WTC11 (cell line): ENCODE measurements around the gene PIP4K2B. TPM values are rescaled to one million over a fixed set of nuclear protein-coding genes. Genes with fewer than 3 reads are reported as not detected.
A peak's percentile ranks its signal among the peaks of the same experiment; 100 is the strongest.

ENCODE experiments used
- ATF2 ChIP-seq: sonication (generic); formaldehyde crosslinking; IDR thresholded peaks from 2 replicates; pipeline ENCODE4 v1.8.1; 2022; ENCODE audit warnings: low read depth, missing genetic modification reagents, borderline replicate concordance
- CREM ChIP-seq: sonication (generic); formaldehyde crosslinking; IDR thresholded peaks from 2 replicates; pipeline ENCODE4 v1.8.1; 2022; ENCODE audit warnings: mild to moderate bottlenecking, missing genetic modification reagents, moderate library complexity
- FOXJ3 ChIP-seq: sonication (generic); formaldehyde crosslinking; IDR thresholded peaks from 2 replicates; pipeline ENCODE4 v1.9.0; 2021; ENCODE audit warnings: missing genetic modification reagents, mild to moderate bottlenecking, borderline replicate concordance
- FOXK1 ChIP-seq: sonication (generic); formaldehyde crosslinking; IDR thresholded peaks from 2 replicates; pipeline ENCODE4 v1.8.0; 2022; ENCODE audit warnings: mild to moderate bottlenecking, moderate library complexity, missing genetic modification reagents
- GABPB1 ChIP-seq: sonication (generic); formaldehyde crosslinking; IDR thresholded peaks from 2 replicates; pipeline ENCODE4 v1.8.1; 2023; ENCODE audit warnings: mild to moderate bottlenecking, missing genetic modification reagents
- GRHL2 ChIP-seq: fragments of 250-450 bp; sonication (Bioruptor Pico); IDR thresholded peaks from 2 replicates; pipeline ENCODE4 v1.8.0; 2022; ENCODE audit warnings: mild to moderate bottlenecking, moderate library complexity; ENCODE audit not compliant: insufficient replicate concordance, severe bottlenecking
- IRF2 ChIP-seq: sonication (generic); formaldehyde crosslinking; IDR thresholded peaks from 2 replicates; pipeline ENCODE4 v1.8.0; 2022; ENCODE audit warnings: low read depth, missing genetic modification reagents, borderline replicate concordance
- JAZF1 ChIP-seq: fragments of 250-450 bp; sonication (Bioruptor Pico); IDR thresholded peaks from 2 replicates; pipeline ENCODE4 v1.9.0; 2021; ENCODE audit warnings: moderate library complexity, mild to moderate bottlenecking, inconsistent platforms
- JUN ChIP-seq: sonication (generic); formaldehyde crosslinking; IDR thresholded peaks from 2 replicates; pipeline ENCODE4 v1.8.0; 2023; ENCODE audit warnings: mild to moderate bottlenecking, missing genetic modification reagents
- KAT7 ChIP-seq: sonication (generic); formaldehyde crosslinking; IDR thresholded peaks from 2 replicates; pipeline ENCODE4 v1.8.1; 2023; ENCODE audit warnings: missing genetic modification reagents, mild to moderate bottlenecking, borderline replicate concordance
- MLX ChIP-seq: sonication (generic); formaldehyde crosslinking; IDR thresholded peaks from 2 replicates; pipeline ENCODE4 v1.8.1; 2023; ENCODE audit warnings: mild to moderate bottlenecking, missing genetic modification reagents, moderate library complexity
- NFATC4 ChIP-seq: fragments of 250-450 bp; sonication (Bioruptor Pico); IDR thresholded peaks from 2 replicates; pipeline ENCODE4 v1.9.0; 2021; ENCODE audit warnings: mild to moderate bottlenecking
- NR2C2 ChIP-seq: sonication (generic); formaldehyde crosslinking; IDR thresholded peaks from 2 replicates; pipeline ENCODE4 v1.8.0; 2022; ENCODE audit warnings: mild to moderate bottlenecking, missing genetic modification reagents
- PRRX2 ChIP-seq: fragments of 250-450 bp; sonication (Bioruptor Pico); IDR thresholded peaks from 2 replicates; pipeline ENCODE4 v1.8.0; 2021; ENCODE audit warnings: mild to moderate bottlenecking
- RORB ChIP-seq: fragments of 250-450 bp; sonication (Bioruptor Pico); IDR thresholded peaks from 2 replicates; pipeline ENCODE4 v1.9.0; 2021; ENCODE audit warnings: mild to moderate bottlenecking
- SMAD4 ChIP-seq: sonication (generic); formaldehyde crosslinking; IDR thresholded peaks from 2 replicates; pipeline ENCODE4 v1.8.0; 2022; ENCODE audit warnings: mild to moderate bottlenecking, missing genetic modification reagents
- TCF7 ChIP-seq: sonication (generic); formaldehyde crosslinking; IDR thresholded peaks from 2 replicates; pipeline ENCODE4 v1.8.0; 2022; ENCODE audit warnings: mild to moderate bottlenecking, low read depth, missing genetic modification reagents, moderate library complexity
- ZBTB43 ChIP-seq: sonication (generic); formaldehyde crosslinking; IDR thresholded peaks from 2 replicates; pipeline ENCODE4 v1.8.1; 2023; ENCODE audit warnings: mild to moderate bottlenecking, missing genetic modification reagents
- ZMAT4 ChIP-seq: fragments of 250-450 bp; sonication (Bioruptor Pico); IDR thresholded peaks from 2 replicates; pipeline ENCODE4 v1.9.0; 2021; ENCODE audit warnings: mild to moderate bottlenecking
- ZNF121 ChIP-seq: sonication (generic); formaldehyde crosslinking; IDR thresholded peaks from 2 replicates; pipeline ENCODE4 v1.8.0; 2023; ENCODE audit warnings: missing genetic modification reagents
- ZNF232 ChIP-seq: sonication (generic); formaldehyde crosslinking; IDR thresholded peaks from 2 replicates; pipeline ENCODE4 v1.8.0; 2022; ENCODE audit warnings: mild to moderate bottlenecking, missing genetic modification reagents
- ZNF263 ChIP-seq: sonication (generic); formaldehyde crosslinking; IDR thresholded peaks from 2 replicates; pipeline ENCODE4 v1.8.1; 2022; ENCODE audit warnings: low read depth, mild to moderate bottlenecking, moderate library complexity, missing genetic modification reagents
- ZNF317 ChIP-seq: sonication (generic); formaldehyde crosslinking; IDR thresholded peaks from 2 replicates; pipeline ENCODE4 v1.8.1; 2023; ENCODE audit warnings: low read depth, mild to moderate bottlenecking, moderate library complexity, missing genetic modification reagents, borderline replicate concordance
- ZNF396 ChIP-seq: fragments of 250-450 bp; sonication (Bioruptor Pico); IDR thresholded peaks from 2 replicates; pipeline ENCODE4 v1.8.0; 2021; ENCODE audit warnings: mild to moderate bottlenecking, moderate library complexity, borderline replicate concordance
- ZNF671 ChIP-seq: fragments of 250-450 bp; sonication (Bioruptor Pico); IDR thresholded peaks from 2 replicates; pipeline ENCODE4 v1.8.0; 2021; ENCODE audit warnings: mild to moderate bottlenecking
- total RNA-seq: library from RNA; stranded (reverse); gene quantifications from 3 replicates; pipeline ENCODE4 v1.2.3, GENCODE V29; 2021
- TF ChIP-seq, protein P1 (sequence below): fragments of 250-450 bp; sonication (Bioruptor Pico); conservative IDR thresholded peaks from 2 replicates; pipeline ENCODE4 v1.9.0; 2021; ENCODE audit warnings: mild to moderate bottlenecking
- TF ChIP-seq, protein P2 (sequence below): sonication (generic); formaldehyde crosslinking; IDR thresholded peaks from 2 replicates; pipeline ENCODE4 v1.8.1; 2022; ENCODE audit warnings: mild to moderate bottlenecking, missing genetic modification reagents, moderate library complexity, borderline replicate concordance
- TF ChIP-seq, protein P3 (sequence below): fragments of 250-450 bp; sonication (Bioruptor Pico); IDR thresholded peaks from 2 replicates; pipeline ENCODE4 v1.9.0; 2021; ENCODE audit warnings: mild to moderate bottlenecking

The PIP4K2B gene
- total RNA-seq, 1 experiment from 2014 or later: 61.9 TPM

DNA sequence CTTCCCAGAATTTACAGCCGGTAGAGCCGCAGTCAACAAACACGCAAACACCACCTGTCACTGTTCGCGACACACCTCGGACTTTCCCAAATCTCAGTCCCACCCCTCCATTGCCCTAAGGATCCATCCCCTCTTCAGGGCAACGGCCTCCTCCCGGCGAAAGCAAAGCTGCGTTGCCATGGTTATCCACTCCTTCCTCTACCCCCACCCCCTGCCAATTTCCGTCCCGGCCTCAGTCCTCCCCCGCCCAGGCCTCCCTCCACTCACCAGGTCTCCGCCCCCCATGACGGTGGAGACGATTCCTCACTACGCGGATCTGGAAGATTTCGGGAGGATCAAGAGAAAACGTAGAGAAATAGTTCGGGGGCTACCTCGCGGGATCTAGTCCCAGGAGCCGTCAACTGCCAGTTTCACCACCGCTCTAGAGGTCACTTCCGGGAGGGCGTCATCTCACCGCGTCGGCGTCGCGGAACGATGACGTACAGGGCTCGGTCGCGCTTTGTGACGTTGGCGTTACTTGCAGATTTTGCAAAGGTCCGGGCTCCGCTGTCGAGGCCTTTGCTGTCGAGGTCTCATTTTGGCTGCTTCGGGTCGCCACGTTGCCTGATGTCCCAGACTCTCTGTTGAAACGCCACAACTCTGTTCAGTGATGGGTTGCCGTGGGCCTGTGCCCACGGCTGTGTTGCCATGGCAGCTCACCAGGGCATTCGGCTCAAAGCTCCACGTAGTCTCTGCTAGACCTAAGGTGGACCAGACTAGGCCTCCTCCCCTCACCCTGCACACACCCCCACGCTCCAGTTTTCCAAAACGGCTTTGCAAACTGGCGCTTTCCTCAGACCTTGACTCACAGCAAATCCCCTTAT is 25.8 kb upstream of the PIP4K2B start, which contains the start of gene CWC25 (continued):
- TF ChIP-seq MLX (no peak), RORB (no peak), ZNF396 (CRISPR knock-in tag) (no peak), SMAD4 (0 out of 2 replicates have a peak, but pooled peaks have one; percentile 30), JAZF1 (CRISPR knock-in tag) (no peak), JUN (CRISPR knock-in tag) (peak; percentile 68; the same call in 1 of the 2 replicates), FOXK1 (peak; percentile 98), ZNF263 (CRISPR knock-in tag) (no peak), CREM (peak; percentile 100), NFATC4 (CRISPR knock-in tag) (0 out of 2 replicates have a peak, but pooled peaks have one; percentile 35), ATF2 (CRISPR knock-in tag) (no peak), ZMAT4 (CRISPR knock-in tag) (no peak), FOXJ3 (CRISPR knock-in tag) (no peak), TCF7 (CRISPR knock-in tag) (no peak), ZNF317 (CRISPR knock-in tag) (no peak), KAT7 (CRISPR knock-in tag) (no peak), ZNF671 (CRISPR knock-in tag) (0 out of 2 replicates have a peak, but pooled peaks have one; percentile 11), NR2C2 (CRISPR knock-in tag) (no peak), ZNF232 (CRISPR knock-in tag) (peak; percentile 76; the same call in 1 of the 2 replicates), GRHL2 (CRISPR knock-in tag) (no peak), GABPB1 (CRISPR knock-in tag) (peak; percentile 91), ZBTB43 (no peak; the same call in 1 of the 2 replicates), IRF2 (no peak), PRRX2 (no peak), ZNF121 (no peak)
- TF ChIP-seq, protein P1, sequence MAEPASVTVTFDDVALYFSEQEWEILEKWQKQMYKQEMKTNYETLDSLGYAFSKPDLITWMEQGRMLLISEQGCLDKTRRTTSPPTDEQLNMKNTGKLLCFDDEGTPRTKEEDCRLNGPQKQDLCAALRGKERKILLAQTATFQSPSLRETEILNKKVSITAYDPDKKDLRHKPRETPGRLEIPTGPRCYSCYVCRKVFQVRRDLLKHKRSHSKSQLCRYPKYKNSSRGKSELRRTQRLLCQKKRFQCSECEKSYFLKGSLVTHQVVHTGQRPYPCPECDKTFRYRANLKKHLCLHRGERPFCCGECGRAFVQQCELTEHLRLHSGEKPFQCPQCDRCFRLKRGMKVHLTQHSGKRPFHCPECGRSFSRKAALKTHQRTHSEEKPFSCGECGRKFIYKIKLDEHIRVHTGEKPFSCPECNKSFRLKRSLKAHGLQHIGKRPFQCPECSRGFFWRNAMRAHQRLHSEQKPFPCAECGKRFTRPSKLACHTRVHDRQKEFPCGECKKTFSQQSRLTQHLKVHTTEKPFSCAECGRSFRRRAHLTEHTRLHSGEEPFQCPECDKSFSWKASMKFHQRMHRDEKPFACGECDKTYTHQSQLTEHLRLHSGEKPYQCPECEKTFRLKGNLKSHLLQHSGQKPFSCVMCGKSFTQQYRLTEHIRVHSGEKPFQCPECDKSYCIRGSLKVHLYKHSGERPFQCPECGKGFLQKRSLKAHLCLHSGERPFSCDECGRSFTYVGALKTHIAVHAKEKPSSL (CRISPR knock-in tag): no peak
- TF ChIP-seq, protein P2, sequence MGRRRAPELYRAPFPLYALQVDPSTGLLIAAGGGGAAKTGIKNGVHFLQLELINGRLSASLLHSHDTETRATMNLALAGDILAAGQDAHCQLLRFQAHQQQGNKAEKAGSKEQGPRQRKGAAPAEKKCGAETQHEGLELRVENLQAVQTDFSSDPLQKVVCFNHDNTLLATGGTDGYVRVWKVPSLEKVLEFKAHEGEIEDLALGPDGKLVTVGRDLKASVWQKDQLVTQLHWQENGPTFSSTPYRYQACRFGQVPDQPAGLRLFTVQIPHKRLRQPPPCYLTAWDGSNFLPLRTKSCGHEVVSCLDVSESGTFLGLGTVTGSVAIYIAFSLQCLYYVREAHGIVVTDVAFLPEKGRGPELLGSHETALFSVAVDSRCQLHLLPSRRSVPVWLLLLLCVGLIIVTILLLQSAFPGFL: peak; percentile 68; the same call in 1 of the 2 replicates
- TF ChIP-seq, protein P3, sequence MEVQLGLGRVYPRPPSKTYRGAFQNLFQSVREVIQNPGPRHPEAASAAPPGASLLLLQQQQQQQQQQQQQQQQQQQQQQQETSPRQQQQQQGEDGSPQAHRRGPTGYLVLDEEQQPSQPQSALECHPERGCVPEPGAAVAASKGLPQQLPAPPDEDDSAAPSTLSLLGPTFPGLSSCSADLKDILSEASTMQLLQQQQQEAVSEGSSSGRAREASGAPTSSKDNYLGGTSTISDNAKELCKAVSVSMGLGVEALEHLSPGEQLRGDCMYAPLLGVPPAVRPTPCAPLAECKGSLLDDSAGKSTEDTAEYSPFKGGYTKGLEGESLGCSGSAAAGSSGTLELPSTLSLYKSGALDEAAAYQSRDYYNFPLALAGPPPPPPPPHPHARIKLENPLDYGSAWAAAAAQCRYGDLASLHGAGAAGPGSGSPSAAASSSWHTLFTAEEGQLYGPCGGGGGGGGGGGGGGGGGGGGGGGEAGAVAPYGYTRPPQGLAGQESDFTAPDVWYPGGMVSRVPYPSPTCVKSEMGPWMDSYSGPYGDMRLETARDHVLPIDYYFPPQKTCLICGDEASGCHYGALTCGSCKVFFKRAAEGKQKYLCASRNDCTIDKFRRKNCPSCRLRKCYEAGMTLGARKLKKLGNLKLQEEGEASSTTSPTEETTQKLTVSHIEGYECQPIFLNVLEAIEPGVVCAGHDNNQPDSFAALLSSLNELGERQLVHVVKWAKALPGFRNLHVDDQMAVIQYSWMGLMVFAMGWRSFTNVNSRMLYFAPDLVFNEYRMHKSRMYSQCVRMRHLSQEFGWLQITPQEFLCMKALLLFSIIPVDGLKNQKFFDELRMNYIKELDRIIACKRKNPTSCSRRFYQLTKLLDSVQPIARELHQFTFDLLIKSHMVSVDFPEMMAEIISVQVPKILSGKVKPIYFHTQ: no peak
